OCI-LY3 (cell line): ENCODE data around the gene MIER2.

Source experiments
- CTCF ChIP-seq: fragments of 200-600, 300-600 bp; sonication (generic); IDR thresholded peaks from 2 replicates; pipeline ENCODE4 v1.5.1; 2014; ENCODE audit warnings: antibody characterized with exemption, low read length, low read depth
- EZH2phosphoT487 ChIP-seq: fragments of 200-600 bp; shearing (Covaris generic); IDR thresholded peaks from 2 replicates; pipeline ENCODE4 v1.6.1; 2018; ENCODE audit warnings: antibody characterized with exemption, mixed run types, low read depth

GRCh38 chr19:374183-374885 is 29.7 kb upstream of the MIER2 start:
- no peak for TF ChIP-seq CTCF
- TF ChIP-seq EZH2phosphoT487: no peak
